Epithelial cell of proximal tubule (primary cell): Measurements from ENCODE around the gene SPATA31C2. TPM values are rescaled to one million over a fixed set of nuclear protein-coding genes. Genes with fewer than 3 reads are reported as not detected.
"Not testable (repeated sequence)": the region's sequence is repeated elsewhere in the genome, so short reads cannot be mapped to it uniquely, and the experiment has no call there.

Experiments used
- DNase-seq: peaks from one replicate; pipeline ENCODE4 v3.0.0-alpha.2; 2011; ENCODE audit warnings: low read depth
- H3K4me3 ChIP-seq: 2 replicates; pipeline ENCODE4 v1.5.1; 2011; ENCODE audit warnings: low read depth, mild to moderate bottlenecking, low read length
- CTCF ChIP-seq: conservative IDR thresholded peaks from 2 replicates; pipeline ENCODE4 v1.5.1; 2012; ENCODE audit warnings: low read depth, mild to moderate bottlenecking, low read length
- total RNA-seq: library from RNA; depleted of rRNA; stranded (reverse); fragments of >200 nt; gene quantifications from 2 replicates; pipeline ENCODE4 v1.2.3, GENCODE V29; 2015

Gene SPATA31C2
- total RNA-seq, result not detected in 2 replicates

- DNase-seq, H3K4me3 ChIP-seq: not testable (repeated sequence)
Observed at GRCh38 chr9:88138375-88138774, at the start of gene SPATA31C2. SPATA31C2 (minus strand) TSS chr9:88138475; CDS start chr9:88138446, 29 bp downstream.

GRCh38 chr9:88187631-88188030 lies 49.4 kb upstream of the SPATA31C2 start:
- no peak overlapping the region for H3K4me3 ChIP-seq
- no peak for DNase-seq
- TF ChIP-seq CTCF, result no peak

- TF ChIP-seq CTCF, result no peak
- DNase-seq, result no peak
- no peak overlapping the region for H3K4me3 ChIP-seq
Observed at GRCh38 chr9:88186495-88187110, 48.3 kb upstream of the SPATA31C2 start.

GRCh38 chr9:88184976-88185375 lies 46.7 kb upstream of the SPATA31C2 start:
- DNase-seq, result no peak
- H3K4me3 ChIP-seq, result no peak overlapping the region
- TF ChIP-seq CTCF, result no peak

- H3K4me3 ChIP-seq, result no peak overlapping the region
- no peak for DNase-seq
- no peak for TF ChIP-seq CTCF
Observed at GRCh38 chr9:88183798-88184495, 45.7 kb upstream of the SPATA31C2 start.

- TF ChIP-seq CTCF, result no peak
- DNase-seq, result no peak
- no peak overlapping the region for H3K4me3 ChIP-seq
Observed at GRCh38 chr9:88182501-88182900, 44.2 kb upstream of the SPATA31C2 start.

GRCh38 chr9:88180081-88180765 lies 41.9 kb upstream of the SPATA31C2 start:
- no peak for TF ChIP-seq CTCF
- DNase-seq, result no peak
- no peak overlapping the region for H3K4me3 ChIP-seq
